GM12892 (cell line): ENCODE measurements around the gene GXYLT2.

Experiments
- POLR2A ChIP-seq: IDR thresholded peaks from 2 replicates; pipeline ENCODE4 v1.6.1; 2011; ENCODE audit warnings: low read depth, low read length, control low read depth
- POLR2AphosphoS5 ChIP-seq: IDR thresholded peaks from 2 replicates; pipeline ENCODE4 v1.6.1; 2011; ENCODE audit warnings: low read depth, low read length, control low read depth
- TAF1 ChIP-seq: IDR thresholded peaks from 2 replicates; pipeline ENCODE4 v1.6.1; 2011; ENCODE audit warnings: low read depth, mild to moderate bottlenecking, control low read depth, low read length, borderline replicate concordance

DNA sequence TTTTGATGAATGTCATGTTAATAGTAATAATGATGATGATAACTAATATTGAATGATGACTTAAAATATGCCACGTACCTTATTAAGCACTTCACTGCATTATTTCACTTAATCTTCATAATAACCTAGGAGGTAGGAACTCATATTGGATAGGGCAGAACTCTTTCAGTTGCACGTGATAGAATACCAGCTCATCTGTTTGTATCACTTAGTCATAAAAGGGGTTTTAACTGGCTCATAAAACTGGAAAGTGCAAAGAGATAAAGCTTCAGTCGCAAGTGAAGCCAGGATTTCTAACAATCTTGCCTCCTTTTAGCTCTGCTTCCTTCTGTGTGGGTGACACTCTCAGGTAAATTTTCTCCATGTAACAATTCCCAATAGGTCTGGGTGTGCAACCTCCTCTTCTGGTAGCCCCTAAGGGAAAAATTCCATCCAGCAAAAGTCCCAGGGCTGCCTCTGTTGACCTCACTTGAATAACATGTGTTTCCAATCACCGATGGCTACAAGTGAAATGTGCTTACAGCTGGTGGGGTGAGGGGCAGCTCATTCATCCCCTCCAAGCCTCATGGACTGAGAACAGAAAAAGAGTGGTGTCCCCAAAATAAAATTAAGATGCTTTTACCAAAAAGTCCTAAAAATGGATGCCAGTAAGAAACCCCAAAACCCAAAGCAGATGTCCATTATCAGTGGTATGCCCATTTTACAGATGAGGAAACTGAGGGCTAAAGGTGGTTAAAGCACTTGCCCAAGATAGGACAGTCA lies 9.3 kb downstream of the GXYLT2 start:
- TF ChIP-seq POLR2A (no peak), TAF1 (no peak), POLR2AphosphoS5 (no peak)
